PC-3 (cell line): ENCODE results near the gene CACNA1I. TPM values are rescaled to one million over a fixed set of nuclear protein-coding genes. Genes with fewer than 3 reads are reported as not detected.

Experiments
- ATAC-seq: fragments of 200-7000 bp; cut with Tn5 transposase; 2 replicates; pipeline ENCODE4 v1.9.1; 2020; ENCODE audit warnings: mild to moderate bottlenecking, moderate library complexity
- BruUV-seq: library from RNA; stranded (reverse); fragments of 400-500 nt; replicated peaks from 2 replicates; lab custom pipeline; 2021; lab: Mats Ljungman, UMichigan
- CTCF ChIA-PET: fragments of 300-600 bp; sonication (Branson Sonifier 250); formaldehyde crosslinking; loops from one replicate; lab custom pipeline; 2022; ENCODE audit warnings: antibody characterized with exemption; lab: Charles Lee
- POLR2A ChIA-PET: fragments of 300-600 bp; sonication (Branson Sonifier 250); formaldehyde crosslinking; loops from one replicate; lab custom pipeline; 2022; ENCODE audit warnings: antibody characterized with exemption; ENCODE audit not compliant: unreplicated experiment; lab: Charles Lee
- DNase-seq: peaks from one replicate; pipeline ENCODE4 v3.0.0-alpha.2; 2015
- H2AFZ ChIP-seq: fragments of 300-600 bp; sonication (generic); 2 replicates; pipeline ENCODE4 v1.6.0; 2016; ENCODE audit warnings: antibody characterized with exemption, low read length
- H3F3A ChIP-seq: fragments of 300-600 bp; sonication (generic); one replicate; pipeline ENCODE4 v1.6.0; 2017; ENCODE audit warnings: antibody characterized with exemption, low read length, control low read depth, mild to moderate bottlenecking; ENCODE audit not compliant: unreplicated experiment
- H3K27ac ChIP-seq: fragments of 300-600 bp; sonication (generic); 2 replicates; pipeline ENCODE4 v1.5.1; 2016; ENCODE audit warnings: mild to moderate bottlenecking, low read length
- H3K27me3 ChIP-seq: fragments of 300-600 bp; sonication (generic); 2 replicates; pipeline ENCODE4 v1.6.1; 2016; ENCODE audit warnings: low read length, mixed read lengths
- H3K36me3 ChIP-seq: fragments of 300-600 bp; sonication (generic); 2 replicates; pipeline ENCODE4 v1.6.1; 2016; ENCODE audit warnings: low read depth, mixed run types, low read length, mixed read lengths
- H3K4me1 ChIP-seq: fragments of 300-600 bp; sonication (generic); 2 replicates; pipeline ENCODE4 v1.5.1; 2016; ENCODE audit warnings: low read length; ENCODE audit not compliant: insufficient read depth
- H3K4me2 ChIP-seq: fragments of 300-600 bp; sonication (generic); 2 replicates; pipeline ENCODE4 v1.6.0; 2016; ENCODE audit warnings: low read length
- H3K4me3 ChIP-seq: fragments of 300-600 bp; sonication (generic); 2 replicates; pipeline ENCODE4 v1.5.1; 2016; ENCODE audit warnings: mild to moderate bottlenecking, low read length, mixed read lengths
- H3K79me2 ChIP-seq: fragments of 300-600 bp; sonication (generic); 2 replicates; pipeline ENCODE4 v1.6.1; 2017; ENCODE audit warnings: low read length, mixed read lengths
- H3K9ac ChIP-seq: fragments of 300-600 bp; sonication (generic); 2 replicates; pipeline ENCODE4 v1.6.0; 2016; ENCODE audit warnings: mild to moderate bottlenecking, low read length
- H3K9me2 ChIP-seq: fragments of 300-600 bp; sonication (generic); replicated peaks from 2 replicates; pipeline ENCODE4 v1.6.1; 2016; ENCODE audit warnings: mixed run types, low read length, mixed read lengths
- H3K9me3 ChIP-seq: fragments of 300-600 bp; sonication (generic); 2 replicates; pipeline ENCODE4 v1.6.1; 2016; ENCODE audit warnings: low read length, mixed read lengths
- H4K20me1 ChIP-seq: fragments of 300-600 bp; sonication (generic); 2 replicates; pipeline ENCODE4 v1.6.1; 2016; ENCODE audit warnings: low read length, mixed read lengths
- CTCF ChIP-seq: fragments of 300-600 bp; sonication (generic); conservative IDR thresholded peaks from 2 replicates; pipeline ENCODE4 v1.5.1; 2017; ENCODE audit warnings: antibody characterized with exemption, low read depth, mild to moderate bottlenecking, low read length
- EZH2 ChIP-seq: fragments of 300-600 bp; sonication (generic); IDR thresholded peaks from one replicate; pipeline ENCODE4 v1.6.1; 2017; ENCODE audit warnings: antibody characterized with exemption, mild to moderate bottlenecking, low read length; ENCODE audit not compliant: unreplicated experiment
- EZH2phosphoT487 ChIP-seq: fragments of 300-600 bp; sonication (generic); IDR thresholded peaks from 2 replicates; pipeline ENCODE4 v1.6.1; 2018; ENCODE audit warnings: mild to moderate bottlenecking, antibody characterized with exemption, low read length, borderline replicate concordance
- intact Hi-C: fragments of 100-400 bp; cut with micrococcal nuclease; formaldehyde crosslinking; loops from 2 replicates; pipeline ENCODE4 v1.9.0; 2023
- total RNA-seq: library from RNA; depleted of rRNA; stranded (reverse); fragments of >200 nt; gene quantifications from 2 replicates; pipeline ENCODE4 v1.2.3, GENCODE V29; 2014

Gene CACNA1I
- total RNA-seq, 1 experiment from 2014 or later = not detected

- no TSS peak for BruUV-seq
- no peak for TF ChIP-seq EZH2
- no peak for TF ChIP-seq EZH2phosphoT487
- intact Hi-C loops = no loop called here
These were observed 45.5 kb upstream of the CACNA1I start for GRCh38 chr22:39524753-39525657.

DNA sequence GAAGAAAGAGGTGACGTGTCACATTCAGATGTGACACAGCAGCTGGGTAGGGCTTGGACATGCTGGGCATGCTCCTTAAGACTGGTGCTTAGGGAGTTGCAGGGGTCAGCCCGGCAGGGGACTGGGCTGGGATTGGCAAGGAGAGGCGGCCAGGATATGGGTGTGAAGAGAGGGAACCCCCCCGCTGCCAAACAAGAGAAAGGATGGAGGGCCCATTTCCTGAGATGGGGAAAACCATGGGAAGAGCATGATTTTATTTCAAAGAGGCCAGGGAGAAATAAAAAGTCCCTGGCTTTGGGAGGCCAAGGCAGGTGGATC, 44.9 kb upstream of the CACNA1I start:
- peaks cover 48% of the 10 kb centered on the region for H4K20me1 ChIP-seq
- H3K36me3 ChIP-seq = peaks cover 18% of the 10 kb centered on the region
- H3K27ac ChIP-seq = no peak overlapping the region
- no peaks in the 10 kb centered on the region for H3K27me3 ChIP-seq
- no peak for TF ChIP-seq EZH2phosphoT487
- no peak for TF ChIP-seq CTCF
- TF ChIP-seq EZH2 = no peak
- DNase-seq (no peak), ATAC-seq (no peak)
- H3K9ac ChIP-seq = no peak overlapping the region
- peaks cover 34% of the 10 kb centered on the region for H3K79me2 ChIP-seq
- no peak overlapping the region for H3K4me2 ChIP-seq
- H3K9me3 ChIP-seq = no peaks in the 10 kb centered on the region
- no TSS peak for BruUV-seq
- H3F3A ChIP-seq = peaks cover 18% of the 10 kb centered on the region
- CTCF ChIA-PET = no interaction called here
- no peaks in the 10 kb centered on the region for H3K9me2 ChIP-seq
- POLR2A ChIA-PET = no interaction called here
- no peak overlapping the region for H2AFZ ChIP-seq
- H3K4me3 ChIP-seq = no peak overlapping the region
- H3K4me1 ChIP-seq = peaks cover 21% of the 10 kb centered on the region
- intact Hi-C loops = no loop called here

More at GRCh38 chr22:39524753-39525657, 45.5 kb upstream of the CACNA1I start:
- no peaks in the 10 kb centered on the region for H3K9me2 ChIP-seq
- H3K27ac ChIP-seq = no peak overlapping the region
- ChIA-PET CTCF (interaction anchor here (1.2 kb wide), 1 partner anchor 29 kb away, joined by 3 read pairs; no protein-coding TSS in a partner anchor), POLR2A (interaction anchor here (0.7 kb wide), 1 partner anchor 682 kb away, joined by 3 read pairs; no protein-coding TSS in a partner anchor)
- no peak overlapping the region for H2AFZ ChIP-seq
- DNase-seq (no peak), ATAC-seq (no peak)
- peaks cover 18% of the 10 kb centered on the region for H3F3A ChIP-seq
- H3K79me2 ChIP-seq = peaks cover 31% of the 10 kb centered on the region
- no peaks in the 10 kb centered on the region for H3K27me3 ChIP-seq
- H3K9me3 ChIP-seq = no peaks in the 10 kb centered on the region
- H3K4me3 ChIP-seq = no peak overlapping the region
- peaks cover 19% of the 10 kb centered on the region for H3K36me3 ChIP-seq
- H3K4me1 ChIP-seq = peaks cover 19% of the 10 kb centered on the region
- peaks cover 50% of the 10 kb centered on the region for H4K20me1 ChIP-seq
- H3K9ac ChIP-seq = no peak overlapping the region
- H3K4me2 ChIP-seq = no peak overlapping the region

- TF ChIP-seq EZH2 (no peak), CTCF (no peak)
- H3K9me2 ChIP-seq = no peaks in the 10 kb centered on the region
- H3K4me2 ChIP-seq = no peak overlapping the region
- H3K4me1 ChIP-seq = peaks cover 31% of the 10 kb centered on the region
- H3K4me3 ChIP-seq = no peak overlapping the region
- DNase-seq = no peak
- H3K79me2 ChIP-seq = peaks cover 34% of the 10 kb centered on the region
- ChIA-PET CTCF (interaction anchor here (0.6 to 1.3 kb wide), 3 partner anchors 12 to 183 kb away, joined by 4 to 10 read pairs (median 6); no protein-coding TSS in a partner anchor), POLR2A (interaction anchor here (0.6 kb wide), 1 partner anchor 211 kb away, joined by 4 read pairs; no protein-coding TSS in a partner anchor)
- peaks cover 12% of the 10 kb centered on the region for H3F3A ChIP-seq
- BruUV-seq = no TSS peak
- no peak for ATAC-seq
- no peak overlapping the region for H3K9ac ChIP-seq
- no peaks in the 10 kb centered on the region for H3K9me3 ChIP-seq
- intact Hi-C loops = no loop called here
- H4K20me1 ChIP-seq = peaks cover 37% of the 10 kb centered on the region
- no peak overlapping the region for H2AFZ ChIP-seq
- H3K27ac ChIP-seq = no peak overlapping the region
- H3K36me3 ChIP-seq = peaks cover 7% of the 10 kb centered on the region
- no peaks in the 10 kb centered on the region for H3K27me3 ChIP-seq
These were observed 43.8 kb upstream of the CACNA1I start for GRCh38 chr22:39526736-39527171.
